HG02970 (cell line): ENCODE measurements around the gene RNF41.
"Not testable (repeated sequence)": the region's sequence is repeated elsewhere in the genome, so short reads cannot be mapped to it uniquely, and the experiment has no call there.

Experiments
- ATAC-seq: cut with Tn5 transposase; IDR thresholded peaks from one replicate; pipeline ENCODE4 v1.9.1; 2021; ENCODE audit warnings: mild to moderate bottlenecking, moderate library complexity, moderate number of reproducible peaks; ENCODE audit not compliant: unreplicated experiment, low FRiP score

Gene RNF41

GRCh38 chr12:56219840-56220239 lies 1.9 kb downstream of the RNF41 start:
- no peak for ATAC-seq

GRCh38 chr12:56216461-56216860 lies 5.3 kb downstream of the RNF41 start:
- no peak for ATAC-seq

GRCh38 chr12:56213878-56214277 lies 7.8 kb downstream of the RNF41 start:
- no peak for ATAC-seq

- no peak for ATAC-seq
These were observed 9.4 kb downstream of the RNF41 start for GRCh38 chr12:56212361-56212760.

GRCh38 chr12:56208006-56208405 lies 13.7 kb downstream of the RNF41 start:
- no peak for ATAC-seq

GRCh38 chr12:56206452-56207166 lies 15.1 kb downstream of the RNF41 start:
- no peak for ATAC-seq

- no peak for ATAC-seq
These were observed 16.3 kb downstream of the RNF41 start for GRCh38 chr12:56205445-56205844.

- ATAC-seq = no peak
These were observed 17.4 kb downstream of the RNF41 start for GRCh38 chr12:56204275-56204674.

GRCh38 chr12:56202838-56203237 lies 18.9 kb downstream of the RNF41 start:
- no peak for ATAC-seq

- no peak for ATAC-seq
These were observed 19.4 kb downstream of the RNF41 start for GRCh38 chr12:56202366-56202765.

GRCh38 chr12:56198836-56199235 lies 22.9 kb downstream of the RNF41 start:
- ATAC-seq = no peak

- ATAC-seq = no peak
These were observed 23.6 kb downstream of the RNF41 start for GRCh38 chr12:56197921-56198635.

GRCh38 chr12:56196818-56197550 lies 24.7 kb downstream of the RNF41 start:
- not testable (repeated sequence) for ATAC-seq

GRCh38 chr12:56193025-56193578 lies 28.6 kb downstream of the RNF41 start:
- ATAC-seq = no peak

GRCh38 chr12:56192582-56192981 lies 29.1 kb downstream of the RNF41 start:
- no peak for ATAC-seq

- ATAC-seq = no peak
These were observed 31.0 kb downstream of the RNF41 start for GRCh38 chr12:56190695-56191155.

GRCh38 chr12:56189918-56190694 lies 31.6 kb downstream of the RNF41 start:
- peak; percentile 48 for ATAC-seq

- ATAC-seq = peak; percentile 72
These were observed 32.4 kb downstream of the RNF41 start, which contains the start of gene SMARCC2 for GRCh38 chr12:56189099-56189917. TSS of gene SMARCC2 (minus strand) at chr12:56189483. CDS start at chr12:56189461, 22 bp downstream.

- ATAC-seq = no peak
These were observed 33.0 kb downstream of the RNF41 start for GRCh38 chr12:56188778-56189098.
